Liver (tissue), 3 donors: ENCODE data around the gene VPS72.

Experiments
- ATF3 ChIP-seq: IDR thresholded peaks from 2 replicates; pipeline ENCODE4 v1.6.1; 2016; ENCODE audit warnings: antibody characterized with exemption
- CTCF ChIP-seq: fragments of 150-350 bp; IDR thresholded peaks from 2 replicates; pipeline ENCODE4 v1.5.1; 2017; ENCODE audit warnings: improper control_type of control experiment, low read depth, low read length; ENCODE audit not compliant: missing input control
- EGR1 ChIP-seq, 2 donors: IDR thresholded peaks; 2 replicates each; pipeline ENCODE4 v1.6.1; 2016 to 2018; ENCODE audit warnings: antibody characterized with exemption in 2 of 2, low read depth in 2 of 2
- FOXA1 ChIP-seq: IDR thresholded peaks from 2 replicates; pipeline ENCODE4 v1.6.1; 2016; ENCODE audit warnings: antibody characterized with exemption
- GABPA ChIP-seq, 2 donors: IDR thresholded peaks in 1 of 2; conservative IDR thresholded peaks in 1 of 2; 2 replicates each; pipeline ENCODE4 v1.6.1; 2016; ENCODE audit warnings: antibody characterized with exemption in 2 of 2, mild to moderate bottlenecking in 1 of 2, moderate library complexity in 1 of 2
- MAX ChIP-seq: IDR thresholded peaks from 2 replicates; pipeline ENCODE4 v1.6.1; 2016; ENCODE audit warnings: antibody characterized with exemption
- NR2F2 ChIP-seq: IDR thresholded peaks from 2 replicates; pipeline ENCODE4 v1.6.1; 2016; ENCODE audit warnings: antibody characterized with exemption
- RAD21 ChIP-seq, 2 donors: IDR thresholded peaks; 2 replicates each; pipeline ENCODE4 v1.6.1; 2016; ENCODE audit warnings: antibody characterized with exemption in 2 of 2, mild to moderate bottlenecking in 2 of 2
- REST ChIP-seq: IDR thresholded peaks from 2 replicates; pipeline ENCODE4 v1.6.1; 2016; ENCODE audit warnings: antibody characterized with exemption, mild to moderate bottlenecking
- RXRA ChIP-seq, 2 donors: IDR thresholded peaks; 2 replicates each; pipeline ENCODE4 v1.6.1; 2017 to 2018; ENCODE audit warnings: antibody characterized with exemption in 2 of 2, mild to moderate bottlenecking in 1 of 2
- TAF1 ChIP-seq: conservative IDR thresholded peaks from 2 replicates; pipeline ENCODE4 v1.6.1; 2016; ENCODE audit warnings: antibody characterized with exemption, mild to moderate bottlenecking
- YY1 ChIP-seq: IDR thresholded peaks from 2 replicates; pipeline ENCODE4 v1.6.1; 2016; ENCODE audit warnings: antibody characterized with exemption, mild to moderate bottlenecking
- ZBTB33 ChIP-seq: IDR thresholded peaks from 2 replicates; pipeline ENCODE4 v1.6.1; 2016; ENCODE audit warnings: antibody characterized with exemption
- donor health status: healthy.
- donor health status: healthy.

GRCh38 chr1:151175041-151175741 lies 14.8 kb downstream of the VPS72 start:
- no peak for TF ChIP-seq MAX
- no peak for TF ChIP-seq CTCF
- no peak for TF ChIP-seq TAF1
- TF ChIP-seq RAD21 (IDR thresholded peaks at IDR 0.05) = no peak
- no peak for TF ChIP-seq NR2F2
- no peak for TF ChIP-seq ATF3
- TF ChIP-seq REST = no peak
- no peak for TF ChIP-seq FOXA1
- TF ChIP-seq YY1 = no peak
- no peak for TF ChIP-seq RXRA (IDR thresholded peaks at IDR 0.05)
- no peak for TF ChIP-seq GABPA (IDR thresholded peaks at IDR 0.05 in 1 of 2, conservative IDR thresholded peaks at IDR 0.05 in 1 of 2)
- no peak for TF ChIP-seq ZBTB33
- TF ChIP-seq EGR1 (IDR thresholded peaks at IDR 0.05; ENCODE audit: low read depth in 2 of 2) = no peak
